ENCODE results near the gene TYSND1.

TYSND1 gene

DNA sequence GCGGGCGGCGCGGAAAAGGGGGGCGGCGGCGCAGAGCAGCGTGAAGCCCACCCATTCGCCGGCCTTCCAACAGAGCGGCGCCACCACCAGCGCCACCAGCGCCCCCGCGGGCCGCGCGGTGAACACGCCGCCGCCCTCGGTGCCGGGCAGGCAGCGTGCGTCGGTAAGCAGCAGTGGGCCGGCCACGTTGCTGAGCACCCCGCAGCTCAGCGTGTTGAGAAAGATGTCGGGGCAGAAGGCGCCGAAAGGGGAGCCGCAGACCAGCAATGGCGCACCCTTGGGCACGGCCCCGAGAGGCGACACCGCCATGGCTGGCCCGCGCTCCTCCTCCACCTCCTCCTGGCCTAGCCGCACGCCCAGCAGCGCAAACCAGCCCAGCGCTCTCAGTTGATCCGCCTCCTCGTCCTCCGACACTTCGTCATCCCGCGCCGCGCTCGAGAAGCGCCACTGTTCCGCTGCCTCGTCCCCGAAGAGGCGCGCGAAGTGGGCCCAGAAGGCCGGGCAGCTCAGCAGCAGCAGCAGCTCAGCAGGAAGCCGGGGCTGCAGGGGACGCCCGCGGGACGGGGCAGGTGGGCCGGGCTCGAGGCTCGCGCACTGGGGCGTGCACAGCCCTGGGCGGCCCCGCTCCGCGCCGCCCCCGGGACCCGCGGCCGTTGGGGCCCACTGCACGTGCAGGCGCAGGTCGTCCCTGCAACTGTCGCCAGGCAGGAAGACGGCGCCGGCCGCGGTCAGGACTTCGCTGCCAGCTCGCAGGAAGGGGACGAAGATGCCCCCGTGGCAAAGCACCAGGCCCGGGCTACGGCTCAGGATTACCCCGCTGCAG lies 623 bp downstream of the TYSND1 start:
- H3K36me3 ChIP-seq (ENCODE audit: control insufficient read depth in 2 of 2, insufficient read depth in 2 of 2, low read length in 2 of 2), result peaks cover 7 to 11% of the 10 kb centered on the region in 2 donors
- H3K9ac ChIP-seq (ENCODE audit: low read depth in 1 of 2, low read length in 2 of 2), result peak overlapping the region; percentile 87 to 90
- H3K27ac ChIP-seq (ENCODE audit: low read depth in 2 of 2, low read length in 2 of 2), result peak overlapping the region; percentile 93 to 96
- H3K27me3 ChIP-seq (ENCODE audit: control insufficient read depth in 2 of 2, insufficient read depth in 2 of 2, low read length in 2 of 2), result no peaks in the 10 kb centered on the region
- peaks cover 10 to 16% of the 10 kb centered on the region in 2 donors for H3K4me1 ChIP-seq (ENCODE audit: control insufficient read depth in 2 of 2, insufficient read depth in 2 of 2, low read length in 2 of 2)
- peak overlapping the region; percentile 75 to 84 for H3K4me3 ChIP-seq (ENCODE audit: low read length in 2 of 2)
- no peaks in the 10 kb centered on the region for H3K9me3 ChIP-seq (ENCODE audit: control insufficient read depth in 2 of 2, low read length in 2 of 2)

DNA sequence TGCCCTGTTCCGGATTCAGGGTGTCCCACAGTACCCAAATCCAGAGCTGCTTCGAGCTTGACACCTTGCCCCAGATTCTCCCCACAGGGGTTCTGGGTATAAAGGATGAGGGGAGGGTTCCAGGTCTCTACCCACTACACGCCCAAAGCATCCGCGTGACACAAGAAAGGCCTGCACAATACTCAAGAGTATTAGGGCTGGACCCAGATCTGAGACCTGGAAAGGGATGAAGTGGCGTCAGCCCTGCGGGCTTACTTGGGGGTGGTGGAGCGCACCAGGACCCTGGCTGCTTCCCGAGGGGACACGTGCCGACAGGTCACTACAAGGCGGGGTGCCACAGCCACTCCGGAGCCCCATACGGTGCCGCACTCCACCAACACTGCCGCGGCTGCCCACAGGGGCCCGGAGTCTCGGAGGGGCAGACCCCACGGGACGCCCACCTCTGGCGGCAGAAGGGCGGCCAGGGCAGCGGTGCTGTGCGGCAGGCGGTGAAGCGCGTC lies 1.3 kb downstream of the TYSND1 start:
- peak overlapping the region; percentile 75 to 84 for H3K4me3 ChIP-seq (ENCODE audit: low read length in 2 of 2)
- peaks cover 10 to 16% of the 10 kb centered on the region in 2 donors for H3K4me1 ChIP-seq (ENCODE audit: control insufficient read depth in 2 of 2, insufficient read depth in 2 of 2, low read length in 2 of 2)
- no peaks in the 10 kb centered on the region for H3K27me3 ChIP-seq (ENCODE audit: control insufficient read depth in 2 of 2, insufficient read depth in 2 of 2, low read length in 2 of 2)
- H3K9me3 ChIP-seq (ENCODE audit: control insufficient read depth in 2 of 2, low read length in 2 of 2), result no peaks in the 10 kb centered on the region
- peak overlapping the region; percentile 93 to 96 for H3K27ac ChIP-seq (ENCODE audit: low read depth in 2 of 2, low read length in 2 of 2)
- peaks cover 3 to 7% of the 10 kb centered on the region in 2 donors for H3K36me3 ChIP-seq (ENCODE audit: control insufficient read depth in 2 of 2, insufficient read depth in 2 of 2, low read length in 2 of 2)
- H3K9ac ChIP-seq (ENCODE audit: low read depth in 1 of 2, low read length in 2 of 2), result peak overlapping the region; percentile 87 to 90

DNA sequence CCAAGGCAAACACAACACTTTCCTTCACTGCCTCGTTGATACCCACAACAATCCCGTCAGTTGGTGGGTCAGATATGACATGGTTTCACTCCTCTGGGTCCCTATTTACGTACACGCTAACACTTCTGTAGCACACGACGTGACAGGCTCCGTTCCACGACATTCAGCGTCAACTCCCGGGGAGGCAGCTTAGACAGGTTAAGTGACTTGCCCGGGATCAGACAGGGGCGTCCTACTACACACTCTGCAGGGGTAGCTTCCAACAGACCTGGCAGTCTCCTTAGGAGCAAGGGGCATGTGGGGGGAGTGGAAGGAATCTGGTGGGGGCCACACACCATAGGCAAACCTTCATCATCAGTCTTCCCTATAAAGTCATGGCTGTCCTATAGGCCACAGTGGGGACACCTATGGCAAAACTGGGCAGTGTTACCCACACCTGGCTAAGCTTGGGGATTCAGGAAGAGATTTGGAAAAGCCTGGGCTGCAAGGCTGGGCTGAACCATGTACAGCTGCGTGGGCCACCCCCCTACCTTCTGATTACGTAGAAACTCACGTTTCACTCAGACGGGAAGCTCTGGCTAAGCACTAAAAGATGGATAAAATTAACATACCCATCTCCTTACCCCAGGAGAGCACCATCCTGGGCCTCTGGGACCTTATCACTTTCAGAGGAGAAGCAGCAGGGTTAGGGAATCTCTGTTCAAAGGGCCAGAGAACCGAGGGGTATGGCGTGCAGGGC lies 2.0 kb downstream of the TYSND1 start:
- Histone ChIP-seq H3K9ac (ENCODE audit: low read depth in 1 of 2, low read length in 2 of 2) (peak overlapping the region in 1 of 2 donors; percentile 90), H3K27ac (ENCODE audit: low read depth in 2 of 2, low read length in 2 of 2) (no peak overlapping the region)

DNA sequence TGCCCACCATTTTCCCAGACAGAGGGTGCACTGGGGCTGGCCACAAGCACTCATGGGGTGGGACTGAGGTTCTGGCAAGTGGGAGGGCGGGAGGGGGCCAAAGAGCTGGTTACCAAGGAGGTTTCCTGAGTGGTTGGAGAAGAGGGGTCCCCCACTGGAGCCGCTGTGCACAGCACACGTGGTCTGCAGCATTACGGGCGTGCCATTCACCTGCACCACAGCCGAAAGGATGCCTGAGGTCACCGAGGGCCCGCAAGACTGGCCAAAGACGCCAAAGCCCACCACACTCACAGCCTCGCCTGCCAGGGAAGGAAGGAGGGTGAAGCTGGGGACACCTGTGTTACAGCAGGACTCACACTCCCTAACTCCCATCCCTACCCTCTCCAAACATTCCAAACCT lies 3.9 kb downstream of the TYSND1 start:
- Histone ChIP-seq H3K4me3 (ENCODE audit: low read length in 2 of 2) (no peak overlapping the region), H3K27me3 (ENCODE audit: control insufficient read depth in 2 of 2, insufficient read depth in 2 of 2, low read length in 2 of 2) (no peaks in the 10 kb centered on the region), H3K9me3 (ENCODE audit: control insufficient read depth in 2 of 2, low read length in 2 of 2) (no peaks in the 10 kb centered on the region), H3K9ac (ENCODE audit: low read depth in 1 of 2, low read length in 2 of 2) (no peak overlapping the region), H3K4me1 (ENCODE audit: control insufficient read depth in 2 of 2, insufficient read depth in 2 of 2, low read length in 2 of 2) (peaks cover 28 to 29% of the 10 kb centered on the region in 2 donors), H3K36me3 (ENCODE audit: control insufficient read depth in 2 of 2, insufficient read depth in 2 of 2, low read length in 2 of 2) (peaks cover 0 to 3% of the 10 kb centered on the region in 2 donors), H3K27ac (ENCODE audit: low read depth in 2 of 2, low read length in 2 of 2) (no peak overlapping the region)

More for the DNA sequence above, 2.0 kb downstream of the TYSND1 start:
- H3K4me3 ChIP-seq (ENCODE audit: low read length in 2 of 2), result peak overlapping the region; percentile 75 to 84
- no peaks in the 10 kb centered on the region for H3K27me3 ChIP-seq (ENCODE audit: control insufficient read depth in 2 of 2, insufficient read depth in 2 of 2, low read length in 2 of 2)
- H3K4me1 ChIP-seq (ENCODE audit: control insufficient read depth in 2 of 2, insufficient read depth in 2 of 2, low read length in 2 of 2), result peaks cover 11 to 16% of the 10 kb centered on the region in 2 donors
- peaks cover 0 to 3% of the 10 kb centered on the region in 2 donors for H3K36me3 ChIP-seq (ENCODE audit: control insufficient read depth in 2 of 2, insufficient read depth in 2 of 2, low read length in 2 of 2)
- no peaks in the 10 kb centered on the region for H3K9me3 ChIP-seq (ENCODE audit: control insufficient read depth in 2 of 2, low read length in 2 of 2)

DNA sequence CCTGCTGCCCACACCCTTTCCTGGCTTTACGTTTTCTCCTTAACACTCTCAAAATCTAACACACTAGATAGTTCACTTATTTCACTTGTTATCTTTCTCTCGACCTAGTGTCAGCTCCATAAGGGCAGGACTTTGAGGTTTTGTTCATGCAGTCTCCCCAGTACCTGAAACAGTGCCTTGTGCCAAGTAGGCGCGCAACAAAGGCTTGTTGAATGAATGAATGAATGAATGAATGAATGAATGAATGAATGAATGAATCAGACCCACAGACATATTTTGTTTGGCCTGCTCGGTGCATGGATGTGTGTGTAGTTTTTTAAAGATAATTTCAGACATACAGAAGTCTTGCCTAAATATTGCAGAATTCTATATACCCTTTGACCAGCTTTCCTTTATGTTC lies 6.2 kb downstream of the TYSND1 start:
- Histone ChIP-seq H3K36me3 (ENCODE audit: control insufficient read depth in 2 of 2, insufficient read depth in 2 of 2, low read length in 2 of 2) (peaks cover 0 to 3% of the 10 kb centered on the region in 2 donors), H3K9ac (ENCODE audit: low read depth in 1 of 2, low read length in 2 of 2) (no peak overlapping the region), H3K4me1 (ENCODE audit: control insufficient read depth in 2 of 2, insufficient read depth in 2 of 2, low read length in 2 of 2) (peaks cover 27 to 37% of the 10 kb centered on the region in 2 donors), H3K9me3 (ENCODE audit: control insufficient read depth in 2 of 2, low read length in 2 of 2) (no peaks in the 10 kb centered on the region), H3K27me3 (ENCODE audit: control insufficient read depth in 2 of 2, insufficient read depth in 2 of 2, low read length in 2 of 2) (no peaks in the 10 kb centered on the region), H3K27ac (ENCODE audit: low read depth in 2 of 2, low read length in 2 of 2) (no peak overlapping the region), H3K4me3 (ENCODE audit: low read length in 2 of 2) (no peak overlapping the region)

DNA sequence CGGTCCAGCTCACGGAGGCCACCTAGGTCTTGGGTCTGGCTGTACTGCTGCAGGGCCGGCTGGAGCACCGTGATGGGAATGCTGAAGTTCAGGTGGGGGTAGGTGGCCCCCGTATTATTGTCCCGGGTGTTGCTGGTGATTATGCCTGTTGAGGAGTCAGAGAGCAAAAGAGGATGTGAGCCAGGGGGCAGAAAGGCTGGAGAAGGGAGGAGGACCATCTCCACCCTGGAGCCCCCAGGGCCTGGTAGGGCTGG lies 6.6 kb downstream of the TYSND1 start:
- Histone ChIP-seq H3K9me3 (ENCODE audit: control insufficient read depth in 2 of 2, low read length in 2 of 2) (no peaks in the 10 kb centered on the region), H3K4me3 (ENCODE audit: low read length in 2 of 2) (no peak overlapping the region), H3K4me1 (ENCODE audit: control insufficient read depth in 2 of 2, insufficient read depth in 2 of 2, low read length in 2 of 2) (peaks cover 23 to 33% of the 10 kb centered on the region in 2 donors), H3K36me3 (ENCODE audit: control insufficient read depth in 2 of 2, insufficient read depth in 2 of 2, low read length in 2 of 2) (peaks cover 0 to 3% of the 10 kb centered on the region in 2 donors), H3K27me3 (ENCODE audit: control insufficient read depth in 2 of 2, insufficient read depth in 2 of 2, low read length in 2 of 2) (no peaks in the 10 kb centered on the region), H3K27ac (ENCODE audit: low read depth in 2 of 2, low read length in 2 of 2) (no peak overlapping the region), H3K9ac (ENCODE audit: low read depth in 1 of 2, low read length in 2 of 2) (no peak overlapping the region)

DNA sequence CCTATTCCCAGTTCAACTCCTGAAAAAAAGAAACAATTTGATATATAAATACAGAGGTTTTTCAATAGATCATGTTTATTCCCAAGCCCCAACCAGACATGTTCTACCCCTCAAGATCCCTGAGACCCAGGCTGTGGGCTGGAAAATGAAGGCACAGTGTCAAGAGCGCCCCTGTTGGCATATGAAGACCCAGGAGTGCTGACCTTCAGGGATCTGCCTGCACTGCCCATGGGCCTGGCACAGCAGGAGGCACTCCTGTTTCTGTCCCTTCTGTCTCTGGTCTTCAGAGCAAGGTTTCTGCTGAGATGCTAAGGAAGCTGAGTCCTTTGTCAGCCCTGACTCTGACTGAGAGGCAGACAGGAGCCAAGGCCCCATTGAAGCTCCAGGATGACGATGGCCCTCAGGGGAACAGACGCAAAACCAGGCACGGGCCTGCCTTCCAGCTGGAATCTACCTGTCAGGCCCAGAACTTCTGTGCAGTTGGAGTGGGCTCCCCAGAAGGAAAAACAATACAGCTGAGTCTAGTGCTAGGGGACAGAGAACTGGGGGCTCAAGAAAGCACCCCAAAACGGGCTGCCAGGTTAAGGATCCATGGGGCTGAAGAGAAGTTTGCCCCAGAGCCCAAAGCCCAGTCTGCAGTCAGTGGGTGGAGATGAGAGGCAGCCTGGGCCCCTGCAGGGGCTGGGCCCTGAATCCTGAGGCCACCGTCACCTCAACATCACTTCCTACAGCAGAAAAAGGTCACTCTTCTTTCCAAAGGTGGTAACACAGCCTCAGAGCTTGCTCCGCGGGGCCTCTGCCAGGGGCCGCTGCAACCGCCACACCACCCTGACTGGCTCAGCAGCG lies 7.1 kb downstream of the TYSND1 start:
- peak overlapping the region in 1 of 2 donors; percentile 48 for H3K9ac ChIP-seq (ENCODE audit: low read depth in 1 of 2, low read length in 2 of 2)
- H3K4me1 ChIP-seq (ENCODE audit: control insufficient read depth in 2 of 2, insufficient read depth in 2 of 2, low read length in 2 of 2), result peaks cover 18 to 30% of the 10 kb centered on the region in 2 donors
- H3K9me3 ChIP-seq (ENCODE audit: control insufficient read depth in 2 of 2, low read length in 2 of 2), result no peaks in the 10 kb centered on the region
- H3K27me3 ChIP-seq (ENCODE audit: control insufficient read depth in 2 of 2, insufficient read depth in 2 of 2, low read length in 2 of 2), result no peaks in the 10 kb centered on the region
- peak overlapping the region in 1 of 2 donors; percentile 93 for H3K27ac ChIP-seq (ENCODE audit: low read depth in 2 of 2, low read length in 2 of 2)
- no peak overlapping the region for H3K4me3 ChIP-seq (ENCODE audit: low read length in 2 of 2)
- peaks cover 0 to 3% of the 10 kb centered on the region in 2 donors for H3K36me3 ChIP-seq (ENCODE audit: control insufficient read depth in 2 of 2, insufficient read depth in 2 of 2, low read length in 2 of 2)

DNA sequence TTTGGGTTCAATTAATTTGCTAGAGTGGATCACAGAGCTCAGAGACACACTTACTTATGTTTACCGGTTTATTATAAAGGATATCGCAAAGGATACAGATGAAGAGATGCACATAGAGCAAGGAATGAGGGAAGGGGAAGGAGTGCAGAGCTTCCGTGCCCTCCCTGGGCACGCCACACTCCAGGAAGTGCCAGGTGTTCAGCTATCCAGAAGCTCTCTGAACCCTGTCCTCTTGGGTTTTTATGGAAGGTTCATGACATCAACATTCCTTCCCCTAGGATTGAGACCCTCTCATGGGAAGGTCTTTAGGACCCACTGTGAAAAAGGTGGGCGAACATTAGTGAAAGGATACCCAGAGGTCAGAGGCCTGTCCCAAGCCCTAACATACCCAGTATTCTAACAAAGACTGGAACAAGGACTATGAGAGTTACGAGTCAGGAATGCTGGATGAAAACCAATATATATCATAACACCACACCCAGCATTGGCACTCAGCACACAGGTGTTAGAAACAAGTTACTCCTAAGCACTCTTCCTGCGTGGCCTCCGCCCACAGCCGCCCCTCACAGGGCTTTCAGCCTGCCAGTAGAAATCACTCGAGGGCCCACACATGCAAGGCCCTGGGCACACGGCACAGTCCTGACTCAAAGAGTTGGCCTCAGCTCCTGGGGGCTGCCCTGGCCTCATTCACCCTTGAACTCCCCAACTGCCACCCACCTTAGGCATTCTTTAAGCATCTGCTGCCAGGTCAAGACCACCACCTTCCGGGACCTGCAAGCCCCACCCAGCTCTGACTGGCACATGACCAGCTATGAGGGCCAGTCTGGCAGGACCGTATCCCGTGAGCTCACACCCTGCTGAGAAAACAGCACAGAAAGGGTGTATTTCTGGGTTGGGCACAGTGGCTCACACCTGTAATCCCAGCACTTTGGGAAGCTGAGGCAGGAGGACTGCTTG lies 8.3 kb downstream of the TYSND1 start:
- Histone ChIP-seq H3K4me1 (ENCODE audit: control insufficient read depth in 2 of 2, insufficient read depth in 2 of 2, low read length in 2 of 2) (peaks cover 19 to 30% of the 10 kb centered on the region in 2 donors), H3K9me3 (ENCODE audit: control insufficient read depth in 2 of 2, low read length in 2 of 2) (no peaks in the 10 kb centered on the region), H3K4me3 (ENCODE audit: low read length in 2 of 2) (peak overlapping the region in 1 of 2 donors; percentile 26), H3K9ac (ENCODE audit: low read depth in 1 of 2, low read length in 2 of 2) (peak overlapping the region; percentile 47 to 51), H3K36me3 (ENCODE audit: control insufficient read depth in 2 of 2, insufficient read depth in 2 of 2, low read length in 2 of 2) (peaks cover 0 to 3% of the 10 kb centered on the region in 2 donors), H3K27me3 (ENCODE audit: control insufficient read depth in 2 of 2, insufficient read depth in 2 of 2, low read length in 2 of 2) (no peaks in the 10 kb centered on the region), H3K27ac (ENCODE audit: low read depth in 2 of 2, low read length in 2 of 2) (peak overlapping the region; percentile 91 to 93)

DNA sequence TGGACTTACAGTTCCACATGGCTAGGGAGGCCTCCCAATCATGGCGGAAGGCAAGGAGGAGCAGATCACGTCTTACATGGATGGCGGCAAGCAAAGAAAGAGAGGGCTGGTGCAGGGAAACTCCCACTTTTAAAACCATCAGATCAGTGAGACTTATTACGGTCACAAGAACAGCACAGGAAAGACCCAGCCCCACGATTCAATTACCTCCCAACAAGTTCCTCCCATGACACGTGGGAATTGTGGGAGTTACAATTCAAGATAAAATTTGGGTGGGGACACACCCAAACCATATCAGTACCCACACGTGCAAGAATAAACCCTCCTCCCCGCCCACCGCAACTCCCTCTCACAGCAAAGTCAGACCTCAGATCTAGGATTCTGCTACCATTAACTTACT lies 9.4 kb downstream of the TYSND1 start:
- no peaks in the 10 kb centered on the region for H3K27me3 ChIP-seq (ENCODE audit: control insufficient read depth in 2 of 2, insufficient read depth in 2 of 2, low read length in 2 of 2)
- H3K9ac ChIP-seq (ENCODE audit: low read depth in 1 of 2, low read length in 2 of 2), result peak overlapping the region in 1 of 2 donors; percentile 51
- H3K4me3 ChIP-seq (ENCODE audit: low read length in 2 of 2), result peak overlapping the region in 1 of 2 donors; percentile 7
- H3K27ac ChIP-seq (ENCODE audit: low read depth in 2 of 2, low read length in 2 of 2), result peak overlapping the region; percentile 91 to 93
- H3K4me1 ChIP-seq (ENCODE audit: control insufficient read depth in 2 of 2, insufficient read depth in 2 of 2, low read length in 2 of 2), result peaks cover 25 to 35% of the 10 kb centered on the region in 2 donors
- peaks cover 0 to 3% of the 10 kb centered on the region in 2 donors for H3K36me3 ChIP-seq (ENCODE audit: control insufficient read depth in 2 of 2, insufficient read depth in 2 of 2, low read length in 2 of 2)
- H3K9me3 ChIP-seq (ENCODE audit: control insufficient read depth in 2 of 2, low read length in 2 of 2), result no peaks in the 10 kb centered on the region

Measured in mucosa of rectum (tissue), 2 donors.